H1 (cell line): ENCODE data around the gene TRABD2B. TPM values are rescaled to one million over a fixed set of nuclear protein-coding genes. Genes with fewer than 3 reads are reported as not detected.

ENCODE experiments used
- CBX5 ChIP-seq: fragments of 300-800, 300-1000 bp; sonication (generic); IDR thresholded peaks from 2 replicates; pipeline ENCODE4 v1.7.1; 2016; ENCODE audit warnings: antibody characterized with exemption, low read length, low read depth
- RFX5 ChIP-seq: IDR thresholded peaks from 2 replicates; pipeline ENCODE4 v1.6.1; 2011; ENCODE audit warnings: low read depth, low read length, improper control_type of control experiment, borderline replicate concordance
- SP4 ChIP-seq: IDR thresholded peaks from 2 replicates; pipeline ENCODE4 v1.6.1; 2012; ENCODE audit warnings: low read length, inconsistent platforms
- SRF ChIP-seq: IDR thresholded peaks from 2 replicates; pipeline ENCODE4 v1.6.1; 2011; ENCODE audit warnings: mild to moderate bottlenecking, low read depth, low read length, moderate library complexity
- TBP ChIP-seq: IDR thresholded peaks from 2 replicates; pipeline ENCODE4 v1.6.1; 2011; ENCODE audit warnings: low read depth, low read length, improper control_type of control experiment
- polyA plus RNA-seq, 7 experiments: library from polyadenylated mRNA; depleted of rRNA in 3 of 7; stranded (reverse) in 5 of 7; unstranded in 2 of 7; fragments of >200 nt in 5 of 7; fragments of 200-250 nt in 2 of 7; gene quantifications; 1 replicate in 5 of 7; 2 replicates in 1 of 7; 4 replicates in 1 of 7; pipeline versions ENCODE4 v1.2.1 to v1.2.3, GENCODE V29; 2011 to 2013; ENCODE audit warnings: missing spikeins in 2 of 7, mixed read lengths in 2 of 7
- total RNA-seq: library from RNA; stranded (reverse); fragmentation: NEBNext Ultra II Directional; extraction: Animal tissue kit (Norgen Biotek cat#: 25700); gene quantifications from 2 replicates; pipeline ENCODE4 v1.2.1, GENCODE V29; 2021
- TF ChIP-seq, protein P1 (sequence below): IDR thresholded peaks from 2 replicates; pipeline ENCODE4 v1.6.1; 2011; ENCODE audit warnings: low read length, improper control_type of control experiment

Gene TRABD2B
- total and polyA plus RNA-seq, 2 of the 8 experiments (the other 6 are each of a cell fraction or from before 2014, with no cell fraction given) = 0.95 to 3.4 TPM

DNA sequence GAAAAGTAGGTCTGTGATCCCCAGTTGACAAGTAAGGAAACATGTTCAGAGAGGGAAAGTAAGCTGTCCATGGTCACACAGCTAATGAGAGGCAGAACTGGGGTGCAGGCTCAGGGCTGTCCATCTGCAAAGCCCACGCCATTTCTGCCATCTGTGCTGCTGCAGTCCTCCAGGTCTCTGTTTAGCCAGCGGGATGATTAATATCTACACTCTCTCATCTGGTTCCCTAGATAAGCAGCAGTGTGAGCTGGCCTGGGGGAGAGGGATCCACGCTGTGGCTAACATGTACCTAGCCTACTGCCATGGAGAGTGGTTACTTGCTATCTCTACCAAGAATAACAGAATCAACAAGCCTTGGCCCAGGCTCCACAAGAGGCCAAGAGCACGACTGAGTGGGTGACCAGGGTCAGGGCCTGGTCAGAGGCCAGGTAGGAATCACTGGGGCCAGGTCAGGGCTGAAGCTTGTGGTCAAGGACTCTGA, 75.2 kb downstream of the TRABD2B start (continued):
- TF ChIP-seq, protein P1, sequence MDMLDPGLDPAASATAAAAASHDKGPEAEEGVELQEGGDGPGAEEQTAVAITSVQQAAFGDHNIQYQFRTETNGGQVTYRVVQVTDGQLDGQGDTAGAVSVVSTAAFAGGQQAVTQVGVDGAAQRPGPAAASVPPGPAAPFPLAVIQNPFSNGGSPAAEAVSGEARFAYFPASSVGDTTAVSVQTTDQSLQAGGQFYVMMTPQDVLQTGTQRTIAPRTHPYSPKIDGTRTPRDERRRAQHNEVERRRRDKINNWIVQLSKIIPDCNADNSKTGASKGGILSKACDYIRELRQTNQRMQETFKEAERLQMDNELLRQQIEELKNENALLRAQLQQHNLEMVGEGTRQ = no peak
- TF ChIP-seq RFX5 (no peak), SP4 (no peak), SRF (no peak), TBP (no peak), CBX5 (no peak)
